ENCODE measurements around the gene TNF. TPM values are rescaled to one million over a fixed set of nuclear protein-coding genes. Genes with fewer than 3 reads are reported as not detected.

Gene TNF
- total RNA-seq, 1 donor = 230 TPM

DNA sequence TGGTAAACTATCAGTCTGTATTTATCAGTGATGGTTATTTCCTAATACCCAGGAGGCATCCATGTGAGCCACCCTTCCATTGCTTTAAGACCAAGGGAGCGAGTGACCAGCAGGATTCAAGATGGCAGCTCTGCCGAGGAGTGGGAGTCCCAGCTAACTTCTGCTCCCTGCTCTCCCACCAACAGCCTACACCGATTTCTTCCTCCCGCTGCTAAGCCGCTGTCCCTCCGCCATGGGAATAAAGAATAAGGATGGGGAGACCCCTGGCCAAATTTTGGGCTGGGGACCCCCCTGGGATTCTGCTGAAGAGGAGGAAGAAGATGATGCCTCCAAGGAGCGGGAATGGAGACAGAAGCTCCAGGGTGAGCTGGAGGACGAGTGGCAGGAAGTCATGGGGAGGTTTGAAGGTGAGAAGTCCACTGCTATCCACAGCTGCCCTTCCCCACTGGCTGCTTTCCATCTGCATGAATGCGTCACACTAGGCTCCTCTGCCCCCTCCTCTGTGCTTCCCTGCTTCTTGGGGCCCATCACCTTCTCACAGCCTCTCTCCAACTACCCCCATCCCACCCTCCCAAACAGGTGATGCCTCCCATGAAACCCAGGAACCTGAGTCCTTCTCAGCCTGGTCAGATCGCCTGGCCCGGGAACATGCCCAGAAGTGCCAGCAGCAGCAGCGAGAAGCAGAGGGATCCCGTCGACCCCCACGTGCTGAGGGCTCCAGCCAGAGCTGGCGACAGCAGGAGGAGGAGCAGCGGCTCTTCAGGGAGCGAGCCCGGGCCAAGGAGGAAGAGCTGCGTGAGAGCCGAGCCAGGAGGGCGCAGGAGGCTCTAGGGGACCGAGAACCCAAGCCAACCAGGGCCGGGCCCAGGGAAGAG lies 17.7 kb upstream of the TNF start:
- Histone ChIP-seq H3K27me3 (ENCODE audit: insufficient read depth, low read length) (no peaks in the 10 kb centered on the region), H3K9me3 (ENCODE audit: low read depth, low read length) (no peaks in the 10 kb centered on the region), H3K4me3 (ENCODE audit: low read length) (no peak overlapping the region), H3K4me1 (ENCODE audit: insufficient read depth, low read length) (peaks cover 81% of the 10 kb centered on the region)

DNA sequence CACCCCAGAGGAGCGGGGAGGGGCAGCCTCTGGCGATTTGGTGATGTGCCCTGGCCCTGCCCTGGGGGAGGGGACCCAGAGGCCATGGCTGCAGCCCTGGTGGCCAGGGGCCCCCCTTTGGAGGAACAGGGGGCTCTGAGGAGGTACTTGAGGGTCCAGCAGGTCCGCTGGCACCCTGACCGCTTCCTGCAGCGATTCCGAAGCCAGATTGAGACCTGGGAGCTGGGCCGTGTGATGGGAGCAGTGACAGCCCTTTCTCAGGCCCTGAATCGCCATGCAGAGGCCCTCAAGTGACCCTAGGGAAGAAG lies 17.1 kb upstream of the TNF start:
- peaks cover 81% of the 10 kb centered on the region for H3K4me1 ChIP-seq (ENCODE audit: insufficient read depth, low read length)

DNA sequence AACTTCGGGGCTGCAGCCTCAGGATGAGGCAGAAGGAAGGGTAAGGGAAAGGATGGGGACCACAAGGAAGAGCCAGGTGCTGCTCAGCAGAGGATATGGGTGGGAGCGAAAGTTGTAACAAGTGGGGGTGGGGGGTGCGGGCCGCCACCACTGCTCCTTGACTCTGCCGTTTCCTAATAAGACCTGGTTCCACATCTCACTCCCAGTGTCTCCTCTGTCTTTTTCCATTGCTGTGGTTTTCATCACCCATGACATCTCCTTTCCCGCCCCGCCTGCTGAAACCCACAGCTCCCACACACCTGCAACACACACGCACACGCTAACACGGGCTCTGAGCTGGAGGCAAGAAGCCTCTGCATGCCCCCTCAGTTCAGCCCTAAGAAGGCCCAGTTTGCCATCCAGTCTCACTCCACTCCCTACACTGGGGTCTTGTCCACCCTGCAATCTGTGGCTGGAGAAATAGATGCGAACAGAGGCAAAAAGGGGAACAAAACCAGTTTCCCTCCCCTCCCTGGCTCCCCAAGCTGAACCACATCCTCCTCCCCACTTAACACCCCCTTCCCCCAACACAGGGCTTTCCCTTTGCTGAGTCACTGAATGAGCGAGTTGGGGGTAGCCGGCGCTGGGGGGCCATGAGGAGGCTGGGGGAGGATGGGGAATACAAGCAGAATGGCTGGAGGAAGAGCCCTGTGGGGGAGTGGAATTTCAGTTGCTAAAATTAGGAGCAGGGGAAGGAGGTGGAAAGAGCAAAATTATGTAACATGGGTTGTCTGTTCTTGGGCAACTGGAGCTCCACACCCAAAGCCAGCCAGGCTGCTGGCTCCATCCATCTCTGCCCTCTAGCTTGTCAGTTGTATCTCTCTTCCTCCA lies 16.5 kb upstream of the TNF start:
- Histone ChIP-seq H3K27me3 (ENCODE audit: insufficient read depth, low read length) (no peaks in the 10 kb centered on the region), H3K4me1 (ENCODE audit: insufficient read depth, low read length) (peaks cover 83% of the 10 kb centered on the region), H3K4me3 (ENCODE audit: low read length) (no peak overlapping the region), H3K9me3 (ENCODE audit: low read depth, low read length) (no peaks in the 10 kb centered on the region)

More for the DNA sequence above, 17.1 kb upstream of the TNF start:
- Histone ChIP-seq H3K9me3 (ENCODE audit: low read depth, low read length) (no peaks in the 10 kb centered on the region), H3K4me3 (ENCODE audit: low read length) (no peak overlapping the region), H3K27me3 (ENCODE audit: insufficient read depth, low read length) (no peaks in the 10 kb centered on the region)

DNA sequence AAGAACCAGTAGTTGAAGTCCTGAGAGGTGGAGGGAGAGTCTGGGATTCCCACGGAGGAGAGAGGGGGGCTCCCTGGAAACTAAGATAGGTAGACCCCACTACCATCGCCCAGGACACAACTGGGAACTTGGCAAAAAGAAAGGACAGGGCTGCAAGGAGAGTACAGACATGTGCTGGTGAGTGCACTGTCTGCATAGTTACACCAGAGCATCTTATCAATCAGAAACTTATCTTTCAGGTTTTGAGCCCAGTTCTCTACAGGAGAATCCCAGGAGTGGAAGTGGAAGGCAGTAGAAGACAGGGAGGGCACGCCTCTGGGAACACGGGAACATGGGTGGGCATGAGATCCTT lies 15.8 kb upstream of the TNF start:
- no peaks in the 10 kb centered on the region for H3K27me3 ChIP-seq (ENCODE audit: insufficient read depth, low read length)
- peaks cover 85% of the 10 kb centered on the region for H3K4me1 ChIP-seq (ENCODE audit: insufficient read depth, low read length)
- peak overlapping the region; percentile 3 for H3K4me3 ChIP-seq (ENCODE audit: low read length)
- no peaks in the 10 kb centered on the region for H3K9me3 ChIP-seq (ENCODE audit: low read depth, low read length)

DNA sequence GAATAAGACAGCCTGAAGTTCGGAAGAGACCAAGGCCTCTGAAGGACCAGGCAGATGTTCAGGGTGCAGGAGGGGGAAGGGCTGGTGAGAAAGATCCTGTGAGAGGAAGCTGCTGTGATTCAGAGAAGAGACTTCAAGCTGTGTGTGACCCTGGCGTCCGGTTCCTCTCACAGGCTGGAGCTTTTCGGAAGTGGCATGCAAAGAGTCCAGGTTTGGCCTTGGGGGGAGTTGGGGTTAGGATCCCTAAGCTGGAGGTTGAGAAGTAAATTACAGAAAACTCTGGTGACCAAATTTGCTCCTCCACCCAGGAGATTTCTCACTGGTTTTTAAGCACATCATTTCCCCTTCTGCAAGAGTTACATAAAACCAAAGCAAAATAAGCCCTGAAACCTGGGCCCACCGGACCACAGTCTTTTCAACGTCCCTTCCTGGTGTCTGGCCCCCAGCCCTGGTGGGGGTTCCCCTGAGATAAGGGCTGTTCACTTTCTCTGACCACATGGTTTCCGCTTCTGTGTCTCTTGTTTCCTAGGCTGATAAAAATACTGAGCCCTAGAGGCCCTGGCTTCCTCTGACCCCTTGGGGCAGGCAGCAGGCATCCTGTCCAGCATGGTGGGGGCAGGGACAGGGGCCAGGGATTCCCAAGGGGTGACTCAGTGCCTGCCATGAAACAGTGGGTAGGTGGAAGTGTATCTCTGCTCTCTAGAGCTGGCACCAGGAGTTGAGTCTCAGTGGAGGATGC lies 15.2 kb upstream of the TNF start:
- no peaks in the 10 kb centered on the region for H3K27me3 ChIP-seq (ENCODE audit: insufficient read depth, low read length)
- peaks cover 85% of the 10 kb centered on the region for H3K4me1 ChIP-seq (ENCODE audit: insufficient read depth, low read length)
- peak overlapping the region; percentile 3 for H3K4me3 ChIP-seq (ENCODE audit: low read length)
- no peaks in the 10 kb centered on the region for H3K9me3 ChIP-seq (ENCODE audit: low read depth, low read length)

DNA sequence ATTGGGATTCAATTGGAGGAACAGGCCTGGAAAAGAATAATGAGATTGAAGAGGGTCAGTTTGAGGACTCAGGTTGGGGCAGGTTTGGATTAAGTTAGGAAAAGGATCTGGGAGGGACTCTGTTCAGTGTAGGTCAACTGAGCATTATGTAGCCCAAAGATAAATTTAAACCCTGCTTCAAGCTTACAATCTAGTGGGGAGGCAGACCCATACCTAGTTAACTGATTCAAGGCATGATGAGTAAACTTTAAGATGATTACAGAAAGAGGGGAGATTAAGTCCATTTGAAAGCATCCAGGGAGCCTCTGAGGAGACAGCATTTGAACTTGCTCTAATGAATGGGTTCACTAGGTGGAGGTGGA lies 14.7 kb upstream of the TNF start:
- H3K9me3 ChIP-seq (ENCODE audit: low read depth, low read length) = no peaks in the 10 kb centered on the region
- no peak overlapping the region for H3K4me3 ChIP-seq (ENCODE audit: low read length)
- peaks cover 85% of the 10 kb centered on the region for H3K4me1 ChIP-seq (ENCODE audit: insufficient read depth, low read length)
- no peaks in the 10 kb centered on the region for H3K27me3 ChIP-seq (ENCODE audit: insufficient read depth, low read length)

DNA sequence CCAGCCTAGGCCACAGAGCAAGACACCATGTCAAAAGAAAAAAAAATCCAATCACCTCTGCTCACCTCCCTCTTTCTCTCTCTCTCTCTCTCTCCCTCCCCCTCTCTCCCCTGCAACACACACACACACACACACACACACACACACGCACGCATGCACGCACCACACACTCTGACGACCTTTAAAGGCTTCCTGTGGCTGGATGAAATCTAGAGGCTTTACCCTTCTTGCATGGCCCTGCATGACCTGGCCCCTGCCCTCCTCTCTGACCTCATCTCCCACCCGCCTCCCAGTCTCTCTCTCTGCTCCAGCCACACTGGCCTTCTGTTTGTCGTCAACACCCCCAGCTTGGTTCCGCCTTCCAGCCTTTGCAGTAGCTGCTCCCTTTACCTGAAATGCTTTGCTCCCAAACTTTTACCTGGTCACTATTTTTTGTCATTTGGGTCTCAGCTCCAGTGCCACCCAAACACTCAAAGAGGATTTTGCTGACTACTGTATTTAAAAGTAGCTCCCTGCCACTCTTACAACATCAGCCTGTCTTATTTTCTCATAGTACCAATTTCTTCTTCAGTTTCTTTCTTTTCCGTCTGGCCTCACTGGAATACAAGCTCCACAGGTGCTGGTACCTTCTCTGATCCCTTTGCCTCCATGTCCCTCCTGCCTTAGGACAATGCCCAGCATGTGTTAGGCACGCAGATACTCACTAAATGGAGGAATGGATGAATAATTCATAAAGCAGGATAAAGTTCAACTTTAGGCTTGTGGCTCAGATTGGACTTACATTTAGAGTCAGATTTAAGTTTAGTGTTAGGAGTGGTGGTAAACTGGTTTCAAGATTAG lies 7.6 kb upstream of the TNF start:
- no peaks in the 10 kb centered on the region for H3K9me3 ChIP-seq (ENCODE audit: low read depth, low read length)
- H3K4me3 ChIP-seq (ENCODE audit: low read length) = no peak overlapping the region
- peaks cover 72% of the 10 kb centered on the region for H3K4me1 ChIP-seq (ENCODE audit: insufficient read depth, low read length)
- H3K27me3 ChIP-seq (ENCODE audit: insufficient read depth, low read length) = no peaks in the 10 kb centered on the region

- no peaks in the 10 kb centered on the region for H3K9me3 ChIP-seq (ENCODE audit: low read depth, low read length)
- peaks cover 72% of the 10 kb centered on the region for H3K4me1 ChIP-seq (ENCODE audit: insufficient read depth, low read length)
- no peaks in the 10 kb centered on the region for H3K27me3 ChIP-seq (ENCODE audit: insufficient read depth, low read length)
- no peak overlapping the region for H3K4me3 ChIP-seq (ENCODE audit: low read length)
Measured at GRCh38 chr6:31568537-31568961, 6.8 kb upstream of the TNF start.

GRCh38 chr6:31569861-31570536 lies 5.4 kb upstream of the TNF start:
- H3K4me1 ChIP-seq (ENCODE audit: insufficient read depth, low read length) = peaks cover 81% of the 10 kb centered on the region
- no peak overlapping the region for H3K4me3 ChIP-seq (ENCODE audit: low read length)
- no peaks in the 10 kb centered on the region for H3K27me3 ChIP-seq (ENCODE audit: insufficient read depth, low read length)
- no peaks in the 10 kb centered on the region for H3K9me3 ChIP-seq (ENCODE audit: low read depth, low read length)

DNA sequence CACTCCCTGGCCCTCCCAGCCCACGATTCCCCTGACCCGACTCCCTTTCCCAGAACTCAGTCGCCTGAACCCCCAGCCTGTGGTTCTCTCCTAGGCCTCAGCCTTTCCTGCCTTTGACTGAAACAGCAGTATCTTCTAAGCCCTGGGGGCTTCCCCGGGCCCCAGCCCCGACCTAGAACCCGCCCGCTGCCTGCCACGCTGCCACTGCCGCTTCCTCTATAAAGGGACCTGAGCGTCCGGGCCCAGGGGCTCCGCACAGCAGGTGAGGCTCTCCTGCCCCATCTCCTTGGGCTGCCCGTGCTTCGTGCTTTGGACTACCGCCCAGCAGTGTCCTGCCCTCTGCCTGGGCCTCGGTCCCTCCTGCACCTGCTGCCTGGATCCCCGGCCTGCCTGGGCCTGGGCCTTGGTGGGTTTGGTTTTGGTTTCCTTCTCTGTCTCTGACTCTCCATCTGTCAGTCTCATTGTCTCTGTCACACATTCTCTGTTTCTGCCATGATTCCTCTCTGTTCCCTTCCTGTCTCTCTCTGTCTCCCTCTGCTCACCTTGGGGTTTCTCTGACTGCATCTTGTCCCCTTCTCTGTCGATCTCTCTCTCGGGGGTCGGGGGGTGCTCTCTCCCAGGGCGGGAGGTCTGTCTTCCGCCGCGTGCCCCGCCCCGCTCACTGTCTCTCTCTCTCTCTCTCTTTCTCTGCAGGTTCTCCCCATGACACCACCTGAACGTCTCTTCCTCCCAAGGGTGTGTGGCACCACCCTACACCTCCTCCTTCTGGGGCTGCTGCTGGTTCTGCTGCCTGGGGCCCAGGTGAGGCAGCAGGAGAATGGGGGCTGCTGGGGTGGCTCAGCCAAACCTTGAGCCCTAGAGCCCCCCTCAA lies 3.1 kb upstream of the TNF start, which contains the start of gene LTA:
LTA (plus strand) TSS at position 249 of the 871 bp plus-strand sequence; CDS start at position 703, 454 bp downstream.
- H3K9me3 ChIP-seq (ENCODE audit: low read depth, low read length) = no peaks in the 10 kb centered on the region
- H3K4me1 ChIP-seq (ENCODE audit: insufficient read depth, low read length) = peaks cover 96% of the 10 kb centered on the region
- no peaks in the 10 kb centered on the region for H3K27me3 ChIP-seq (ENCODE audit: insufficient read depth, low read length)
- peak within 1 kb of the TSS; percentile 37 for H3K4me3 ChIP-seq (ENCODE audit: low read length)

DNA sequence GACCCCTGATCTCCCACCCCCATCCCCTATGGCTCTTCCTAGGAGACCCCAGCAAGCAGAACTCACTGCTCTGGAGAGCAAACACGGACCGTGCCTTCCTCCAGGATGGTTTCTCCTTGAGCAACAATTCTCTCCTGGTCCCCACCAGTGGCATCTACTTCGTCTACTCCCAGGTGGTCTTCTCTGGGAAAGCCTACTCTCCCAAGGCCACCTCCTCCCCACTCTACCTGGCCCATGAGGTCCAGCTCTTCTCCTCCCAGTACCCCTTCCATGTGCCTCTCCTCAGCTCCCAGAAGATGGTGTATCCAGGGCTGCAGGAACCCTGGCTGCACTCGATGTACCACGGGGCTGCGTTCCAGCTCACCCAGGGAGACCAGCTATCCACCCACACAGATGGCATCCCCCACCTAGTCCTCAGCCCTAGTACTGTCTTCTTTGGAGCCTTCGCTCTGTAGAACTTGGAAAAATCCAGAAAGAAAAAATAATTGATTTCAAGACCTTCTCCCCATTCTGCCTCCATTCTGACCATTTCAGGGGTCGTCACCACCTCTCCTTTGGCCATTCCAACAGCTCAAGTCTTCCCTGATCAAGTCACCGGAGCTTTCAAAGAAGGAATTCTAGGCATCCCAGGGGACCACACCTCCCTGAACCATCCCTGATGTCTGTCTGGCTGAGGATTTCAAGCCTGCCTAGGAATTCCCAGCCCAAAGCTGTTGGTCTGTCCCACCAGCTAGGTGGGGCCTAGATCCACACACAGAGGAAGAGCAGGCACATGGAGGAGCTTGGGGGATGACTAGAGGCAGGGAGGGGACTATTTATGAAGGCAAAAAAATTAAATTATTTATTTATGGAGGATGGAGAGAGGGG lies 1.9 kb upstream of the TNF start:
- H3K27me3 ChIP-seq (ENCODE audit: insufficient read depth, low read length) = no peaks in the 10 kb centered on the region
- H3K4me1 ChIP-seq (ENCODE audit: insufficient read depth, low read length) = peaks cover 96% of the 10 kb centered on the region
- no peak overlapping the region for H3K4me3 ChIP-seq (ENCODE audit: low read length)
- no peaks in the 10 kb centered on the region for H3K9me3 ChIP-seq (ENCODE audit: low read depth, low read length)

DNA sequence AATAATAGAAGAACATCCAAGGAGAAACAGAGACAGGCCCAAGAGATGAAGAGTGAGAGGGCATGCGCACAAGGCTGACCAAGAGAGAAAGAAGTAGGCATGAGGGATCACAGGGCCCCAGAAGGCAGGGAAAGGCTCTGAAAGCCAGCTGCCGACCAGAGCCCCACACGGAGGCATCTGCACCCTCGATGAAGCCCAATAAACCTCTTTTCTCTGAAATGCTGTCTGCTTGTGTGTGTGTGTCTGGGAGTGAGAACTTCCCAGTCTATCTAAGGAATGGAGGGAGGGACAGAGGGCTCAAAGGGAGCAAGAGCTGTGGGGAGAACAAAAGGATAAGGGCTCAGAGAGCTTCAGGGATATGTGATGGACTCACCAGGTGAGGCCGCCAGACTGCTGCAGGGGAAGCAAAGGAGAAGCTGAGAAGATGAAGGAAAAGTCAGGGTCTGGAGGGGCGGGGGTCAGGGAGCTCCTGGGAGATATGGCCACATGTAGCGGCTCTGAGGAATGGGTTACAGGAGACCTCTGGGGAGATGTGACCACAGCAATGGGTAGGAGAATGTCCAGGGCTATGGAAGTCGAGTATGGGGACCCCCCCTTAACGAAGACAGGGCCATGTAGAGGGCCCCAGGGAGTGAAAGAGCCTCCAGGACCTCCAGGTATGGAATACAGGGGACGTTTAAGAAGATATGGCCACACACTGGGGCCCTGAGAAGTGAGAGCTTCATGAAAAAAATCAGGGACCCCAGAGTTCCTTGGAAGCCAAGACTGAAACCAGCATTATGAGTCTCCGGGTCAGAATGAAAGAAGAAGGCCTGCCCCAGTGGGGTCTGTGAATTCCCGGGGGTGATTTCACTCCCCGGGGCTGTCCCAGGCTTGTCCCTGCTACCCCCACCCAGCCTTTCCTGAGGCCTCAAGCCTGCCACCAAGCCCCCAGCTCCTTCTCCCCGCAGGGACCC lies 981 bp upstream of the TNF start:
- Histone ChIP-seq H3K27me3 (ENCODE audit: insufficient read depth, low read length) (no peaks in the 10 kb centered on the region), H3K4me1 (ENCODE audit: insufficient read depth, low read length) (peaks cover 96% of the 10 kb centered on the region), H3K9me3 (ENCODE audit: low read depth, low read length) (no peaks in the 10 kb centered on the region), H3K4me3 (ENCODE audit: low read length) (no peak overlapping the region)
